ENCODE measurements around the gene TPSG1. TPM values are rescaled to one million over a fixed set of nuclear protein-coding genes. Genes with fewer than 3 reads are reported as not detected.
A peak's percentile ranks its signal among the peaks of the same experiment; 100 is the strongest.
"Not testable (repeated sequence)": the region's sequence is repeated elsewhere in the genome, so short reads cannot be mapped to it uniquely, and the experiment has no call there.

The TPSG1 gene
- total RNA-seq, 8 experiments from 2014 or later: 0.11 to 1.1 (median 0.52) TPM; not detected in 5

GRCh38 chr16:1262210-1262845 lies 37.3 kb upstream of the TPSG1 start:
- no peak for ATAC-seq (replicated peaks in 6 of 8)
- no peak overlapping the region for H3K4me3 ChIP-seq
- H3K27ac ChIP-seq: no peak overlapping the region
- H3K4me1 ChIP-seq (replicated peaks in 1 of 2): peaks cover 0 to 6% of the 10 kb centered on the region in 2 donors
- 24 to 100% (median 73%) methylated on average over 1 to 7 of the region's 32 CpGs; no CpG with 5 or more reads in 5 of the 10 experiments for WGBS, 10 experiments
- in situ Hi-C loops (cut with MboI; ENCODE audit: low pct_unique_long_range_greater_than_20kb in 2 of 9, low sequenced_read_pairs in 9 of 9, unreplicated experiment in 9 of 9): no loop called here

GRCh38 chr16:1261131-1261892 lies 36.2 kb upstream of the TPSG1 start:
- 12 to 35% (median 19%) methylated on average over 4 to 5 of the region's 47 CpGs; no CpG with 5 or more reads in 7 of the 10 experiments for WGBS, 10 experiments
- in situ Hi-C loops (cut with MboI; ENCODE audit: low pct_unique_long_range_greater_than_20kb in 2 of 9, low sequenced_read_pairs in 9 of 9, unreplicated experiment in 9 of 9): no loop called here
- ATAC-seq (replicated peaks in 6 of 8): peak in 3 of 8 experiments; percentile 5 to 44 (median 10)
- Histone ChIP-seq H3K4me1 (replicated peaks in 1 of 2) (peaks cover 0 to 6% of the 10 kb centered on the region in 2 donors), H3K27ac (no peak overlapping the region), H3K4me3 (no peak overlapping the region)

GRCh38 chr16:1260101-1260680 lies 35.1 kb upstream of the TPSG1 start:
- no peak overlapping the region for H3K4me3 ChIP-seq
- H3K27ac ChIP-seq: no peak overlapping the region
- in situ Hi-C loops (cut with MboI; ENCODE audit: low pct_unique_long_range_greater_than_20kb in 2 of 9, low sequenced_read_pairs in 9 of 9, unreplicated experiment in 9 of 9): no loop called here
- peaks cover 0 to 6% of the 10 kb centered on the region in 2 donors for H3K4me1 ChIP-seq (replicated peaks in 1 of 2)
- 10% methylated on average over 6 of the region's 36 CpGs; no CpG with 5 or more reads in 9 of the 10 experiments for WGBS, 10 experiments
- ATAC-seq (replicated peaks in 6 of 8): no peak

GRCh38 chr16:1259760-1260068 lies 34.6 kb upstream of the TPSG1 start:
- in situ Hi-C loops (cut with MboI; ENCODE audit: low pct_unique_long_range_greater_than_20kb in 2 of 9, low sequenced_read_pairs in 9 of 9, unreplicated experiment in 9 of 9): no loop called here
- H3K27ac ChIP-seq: no peak overlapping the region
- peak in 1 of 8 experiments; percentile 21 for ATAC-seq (replicated peaks in 6 of 8)
- 0% methylated on average over 1 of the region's 11 CpGs; no CpG with 5 or more reads in 7 of the 10 experiments for WGBS, 10 experiments
- H3K4me1 ChIP-seq (replicated peaks in 1 of 2): peaks cover 0 to 6% of the 10 kb centered on the region in 2 donors
- H3K4me3 ChIP-seq: no peak overlapping the region

- H3K4me3 ChIP-seq: no peak overlapping the region
- H3K4me1 ChIP-seq (replicated peaks in 1 of 2): peaks cover 0 to 6% of the 10 kb centered on the region in 2 donors
- ATAC-seq (replicated peaks in 6 of 8): peak; percentile 16 to 73 (median 50)
Measured at GRCh38 chr16:1258906-1259759, 34.1 kb upstream of the TPSG1 start.

GRCh38 chr16:1258225-1258600 lies 33.1 kb upstream of the TPSG1 start:
- in situ Hi-C loops (cut with MboI; ENCODE audit: low pct_unique_long_range_greater_than_20kb in 2 of 9, low sequenced_read_pairs in 9 of 9, unreplicated experiment in 9 of 9): no loop called here
- Histone ChIP-seq H3K4me3 (no peak overlapping the region), H3K4me1 (replicated peaks in 1 of 2) (peaks cover 0 to 6% of the 10 kb centered on the region in 2 donors), H3K27ac (no peak overlapping the region)
- WGBS, 10 experiments: 83% methylated on average over 2 of the region's 12 CpGs; no CpG with 5 or more reads in 9 of the 10 experiments
- ATAC-seq (replicated peaks in 6 of 8): no peak

More at GRCh38 chr16:1258906-1259759, 34.1 kb upstream of the TPSG1 start:
- no peak overlapping the region for H3K27ac ChIP-seq
- WGBS, 10 experiments: 0% methylated on average over 1 of the region's 42 CpGs; no CpG with 5 or more reads in 9 of the 10 experiments
- in situ Hi-C loops (cut with MboI; ENCODE audit: low pct_unique_long_range_greater_than_20kb in 2 of 9, low sequenced_read_pairs in 9 of 9, unreplicated experiment in 9 of 9): no loop called here

- Histone ChIP-seq H3K4me1 (replicated peaks in 1 of 2) (peaks cover 0 to 6% of the 10 kb centered on the region in 2 donors), H3K4me3 (no peak overlapping the region), H3K27ac (no peak overlapping the region)
- 35 to 100% (median 51%) methylated on average over 1 to 5 of the region's 34 CpGs; no CpG with 5 or more reads in 7 of the 10 experiments for WGBS, 10 experiments
- in situ Hi-C loops (cut with MboI; ENCODE audit: low pct_unique_long_range_greater_than_20kb in 2 of 9, low sequenced_read_pairs in 9 of 9, unreplicated experiment in 9 of 9): no loop called here
- ATAC-seq (replicated peaks in 6 of 8): no peak
Measured at GRCh38 chr16:1257561-1258224, 32.6 kb upstream of the TPSG1 start.

- in situ Hi-C loops (cut with MboI; ENCODE audit: low pct_unique_long_range_greater_than_20kb in 2 of 9, low sequenced_read_pairs in 9 of 9, unreplicated experiment in 9 of 9): no loop called here
- ATAC-seq (replicated peaks in 6 of 8): no peak
- WGBS, 10 experiments: 20 to 100% (median 53%) methylated on average over 1 to 5 of the region's 22 CpGs; no CpG with 5 or more reads in 6 of the 10 experiments
- H3K27ac ChIP-seq: no peak overlapping the region
- no peak overlapping the region for H3K4me3 ChIP-seq
- H3K4me1 ChIP-seq (replicated peaks in 1 of 2): peaks cover 0 to 6% of the 10 kb centered on the region in 2 donors
Measured at GRCh38 chr16:1256874-1257322, 31.8 kb upstream of the TPSG1 start.

- ATAC-seq (replicated peaks in 6 of 8); in situ Hi-C loops (cut with MboI; ENCODE audit: low pct_unique_long_range_greater_than_20kb in 2 of 9, low sequenced_read_pairs in 9 of 9, unreplicated experiment in 9 of 9); H3K4me3 ChIP-seq; H3K27ac ChIP-seq; H3K4me1 ChIP-seq (replicated peaks in 1 of 2): not testable (repeated sequence)
- 0 to 93% (median 40%) methylated on average over 1 to 3 of the region's 23 CpGs; no CpG with 5 or more reads in 7 of the 10 experiments for WGBS, 10 experiments
Measured at GRCh38 chr16:1256296-1256873, 31.3 kb upstream of the TPSG1 start.

GRCh38 chr16:1255276-1256122 lies 30.4 kb upstream of the TPSG1 start, which contains the start of gene TPSD1:
Gene TPSD1 (plus strand): TSS chr16:1256069. CDS start chr16:1256281, 212 bp downstream.
- H3K4me1 ChIP-seq (replicated peaks in 1 of 2); H3K4me3 ChIP-seq; H3K27ac ChIP-seq; in situ Hi-C loops (cut with MboI; ENCODE audit: low pct_unique_long_range_greater_than_20kb in 2 of 9, low sequenced_read_pairs in 9 of 9, unreplicated experiment in 9 of 9); ATAC-seq (replicated peaks in 6 of 8): not testable (repeated sequence)
- WGBS, 10 experiments: no CpG with 5 or more reads among the region's 26 CpGs

GRCh38 chr16:1254821-1255220 lies 29.8 kb upstream of the TPSG1 start:
- H3K4me1 ChIP-seq (replicated peaks in 1 of 2); ATAC-seq (replicated peaks in 6 of 8); H3K27ac ChIP-seq; in situ Hi-C loops (cut with MboI; ENCODE audit: low pct_unique_long_range_greater_than_20kb in 2 of 9, low sequenced_read_pairs in 9 of 9, unreplicated experiment in 9 of 9); H3K4me3 ChIP-seq: not testable (repeated sequence)
- WGBS, 10 experiments: no CpG with 5 or more reads among the region's 3 CpGs

All from motor neuron (in vitro differentiated cells).